GM12874 (cell line): ENCODE data around the gene BRPF3.

Source experiments
- CTCF ChIP-seq: IDR thresholded peaks from 2 replicates; pipeline ENCODE4 v1.5.1; 2011; ENCODE audit warnings: low read depth, mild to moderate bottlenecking, control low read depth, low read length, moderate library complexity; ENCODE audit not compliant: insufficient read depth

BRPF3 gene

GRCh38 chr6:36280467-36280866, 83.9 kb downstream of the BRPF3 start:
- no peak for TF ChIP-seq CTCF

- TF ChIP-seq CTCF = no peak
Measured at GRCh38 chr6:36280983-36281382, 84.4 kb downstream of the BRPF3 start.
